GM18951 (cell line): ENCODE measurements around the gene SOCS2.

Experiments used
- POLR2A ChIP-seq: IDR thresholded peaks from 4 replicates; pipeline ENCODE4 v1.6.1; 2011; ENCODE audit warnings: mild to moderate bottlenecking; ENCODE audit not compliant: insufficient read length, insufficient read depth; ENCODE audit errors: extremely low read depth
- in situ Hi-C: fragments of 300-500 bp; cut with MboI; formaldehyde crosslinking; loops from one replicate; pipeline ENCODE4 v1.12.0; 2022; ENCODE audit warnings: low sequenced_read_pairs, mixed read lengths, inconsistent platforms; ENCODE audit not compliant: unreplicated experiment

Gene SOCS2

DNA sequence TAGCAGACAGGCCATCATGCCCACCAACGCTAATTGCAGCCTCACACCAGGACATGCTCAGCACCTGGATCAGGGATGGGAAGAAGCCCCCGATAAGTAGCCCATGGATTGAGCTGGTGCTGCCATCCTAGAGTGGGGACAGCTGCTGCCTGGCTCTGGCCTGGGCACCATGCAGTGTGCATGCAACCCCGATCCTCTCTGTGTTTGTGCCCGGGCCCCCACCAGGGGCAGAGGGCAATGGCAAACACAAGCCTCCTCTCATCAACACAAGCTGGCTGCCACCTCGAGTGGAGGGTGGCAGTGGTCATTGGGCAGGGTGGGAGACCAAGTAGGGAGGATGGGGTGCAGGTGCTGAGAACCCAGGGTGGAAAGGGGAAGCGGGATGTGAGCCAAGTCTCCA, 23.3 kb upstream of the SOCS2 start:
- in situ Hi-C loops: no loop called here

DNA sequence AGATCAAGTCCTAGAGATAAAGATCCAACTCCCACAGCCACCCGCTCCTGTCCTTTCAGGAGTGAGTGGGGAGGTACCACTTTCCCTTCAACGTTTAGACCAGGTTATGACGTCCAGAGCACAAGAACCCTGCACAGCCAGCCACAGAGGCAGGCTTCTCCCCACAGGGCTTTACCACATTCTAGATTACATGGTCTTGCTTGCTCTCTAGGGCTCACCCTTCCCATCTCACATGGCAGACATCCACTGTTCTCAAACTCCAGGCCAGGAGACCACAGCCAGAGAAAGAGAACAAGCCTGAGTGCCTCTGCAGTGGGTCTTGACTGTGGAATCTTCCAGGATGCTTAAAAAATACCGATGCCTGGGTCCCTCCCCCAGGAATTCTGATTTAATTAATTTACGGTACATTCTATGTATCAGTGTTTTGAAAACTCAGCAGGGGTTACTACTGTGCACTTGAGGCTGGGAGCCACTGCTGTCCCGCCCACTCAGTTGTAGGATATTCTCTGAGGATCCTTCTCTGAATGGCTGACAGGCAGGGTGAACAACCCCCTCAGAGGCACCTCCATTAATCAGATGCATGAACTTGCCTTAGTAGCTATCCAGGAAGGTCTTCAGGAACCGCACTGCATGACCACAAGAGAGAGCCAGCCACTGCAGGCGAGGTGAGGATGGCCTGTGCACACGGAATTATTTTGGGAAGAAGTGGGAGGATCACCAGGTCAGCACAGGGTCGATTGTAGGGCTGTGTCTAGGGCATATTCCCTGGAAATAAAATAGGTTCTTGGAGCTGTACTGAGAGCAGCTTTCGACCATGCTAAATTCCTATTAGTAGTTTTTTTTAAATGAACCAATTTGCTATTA, 21.5 kb upstream of the SOCS2 start:
- in situ Hi-C loops: loop anchor here (25.0 kb wide), 1 partner anchor 536 kb away; no protein-coding TSS in a partner anchor
- no peak for TF ChIP-seq POLR2A

More for the DNA sequence above, 23.3 kb upstream of the SOCS2 start:
- no peak for TF ChIP-seq POLR2A

DNA sequence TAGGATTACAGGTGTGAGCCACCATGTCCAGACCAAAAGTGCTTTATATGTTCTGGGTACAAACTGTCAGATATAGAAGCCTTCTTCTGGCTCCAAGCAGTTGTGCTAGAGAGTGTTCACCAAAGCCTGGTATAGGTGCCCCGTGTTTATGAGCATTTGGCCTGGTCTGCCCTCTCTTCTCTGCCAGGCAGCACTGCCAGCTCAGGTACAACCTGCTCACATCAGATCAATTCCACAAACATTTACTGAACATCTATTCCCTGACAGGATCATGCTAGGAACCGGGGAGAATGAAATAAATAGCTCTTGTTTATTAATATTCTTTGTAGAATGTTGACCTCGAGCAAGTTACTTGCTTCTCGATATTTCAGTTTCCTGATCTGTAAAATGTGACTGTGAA, 20.0 kb upstream of the SOCS2 start:
- in situ Hi-C loops: loop anchor here (25.0 kb wide), 1 partner anchor 535 kb away; no protein-coding TSS in a partner anchor
- TF ChIP-seq POLR2A: no peak

DNA sequence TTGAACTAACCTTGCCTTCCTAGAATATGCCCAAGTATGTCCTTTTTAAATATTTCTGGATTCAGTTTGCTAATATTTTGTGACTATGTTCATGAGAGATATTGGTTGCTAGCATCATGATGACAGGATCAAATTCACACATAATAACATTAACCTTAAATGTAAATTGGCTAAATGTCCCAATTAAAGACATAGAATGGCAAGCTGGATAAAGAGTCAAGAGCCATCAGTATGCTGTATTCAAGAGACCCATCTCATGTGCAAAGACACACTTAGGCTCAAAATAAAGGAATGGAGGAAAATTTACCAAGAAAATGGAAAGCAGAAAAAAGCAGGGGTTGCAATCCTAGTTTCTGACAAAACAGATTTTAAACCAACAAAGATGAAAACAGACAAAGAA, 14.6 kb upstream of the SOCS2 start:
- in situ Hi-C loops: loop anchor here (25.0 kb wide), 1 partner anchor 529 kb away; no protein-coding TSS in a partner anchor

DNA sequence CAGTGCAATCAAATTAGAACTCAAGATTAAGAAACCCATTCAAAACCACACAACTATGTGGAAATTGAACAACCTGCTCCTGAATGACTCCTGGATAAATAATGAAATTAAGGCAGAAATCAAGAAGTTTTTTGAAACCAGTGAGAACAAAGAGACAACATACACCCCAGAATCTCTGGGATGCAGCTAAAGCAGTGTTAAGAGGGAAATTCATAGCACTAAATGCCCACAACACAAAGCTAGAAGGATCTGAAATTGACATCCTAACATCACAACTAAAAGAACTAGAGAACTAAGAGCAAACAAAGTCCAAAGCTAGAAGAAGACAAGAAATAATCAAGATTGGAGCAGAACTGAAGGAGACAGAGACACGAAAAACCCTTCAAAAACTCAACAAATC, 13.8 kb upstream of the SOCS2 start:
- in situ Hi-C loops: loop anchor here (25.0 kb wide), 1 partner anchor 529 kb away; no protein-coding TSS in a partner anchor

- no peak for TF ChIP-seq POLR2A
- in situ Hi-C loops: loop anchor here (25.0 kb wide), 1 partner anchor 523 kb away; no protein-coding TSS in a partner anchor
These were observed 8.5 kb upstream of the SOCS2 start for GRCh38 chr12:93563807-93564538.

DNA sequence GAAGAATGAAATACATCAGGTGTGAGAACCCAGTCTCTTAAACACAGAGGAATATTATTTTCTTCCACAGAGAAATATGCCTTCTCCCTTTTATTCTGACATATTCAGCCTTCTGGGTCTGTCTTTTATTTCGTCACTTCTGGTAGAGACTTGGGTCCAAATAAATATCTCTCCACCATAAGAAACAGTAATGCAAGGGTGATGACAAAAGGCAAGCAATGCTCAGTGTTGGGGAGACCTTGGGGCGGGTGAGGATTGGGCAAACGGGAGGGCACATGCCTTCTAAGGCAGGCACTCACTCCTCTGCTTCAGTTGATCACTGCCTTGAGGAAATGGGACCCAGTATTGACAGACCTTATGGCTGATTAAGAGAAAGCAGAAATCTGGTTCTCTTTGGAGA, 6.7 kb upstream of the SOCS2 start:
- TF ChIP-seq POLR2A: no peak
- in situ Hi-C loops: loop anchor here (25.0 kb wide), 1 partner anchor 522 kb away; no protein-coding TSS in a partner anchor

DNA sequence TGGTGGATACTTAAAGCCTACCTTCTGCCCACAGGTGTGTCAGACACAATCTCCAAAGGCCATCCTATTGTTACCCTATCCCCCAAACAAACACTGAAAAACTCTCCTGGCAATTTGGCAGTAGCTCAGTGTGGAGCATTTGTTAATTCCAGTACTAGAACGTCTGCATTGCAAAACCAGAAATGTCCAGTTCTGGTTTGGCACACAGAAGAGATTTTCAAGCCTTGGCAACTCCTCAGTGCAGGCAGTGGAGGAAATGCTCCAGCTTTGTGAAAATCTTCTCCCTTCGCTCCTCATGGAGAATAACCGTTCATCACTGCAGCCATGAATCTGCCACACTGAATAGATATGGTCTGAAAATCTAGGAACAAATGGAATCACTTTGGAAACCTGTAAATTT, 5.3 kb upstream of the SOCS2 start:
- in situ Hi-C loops: loop anchor here (25.0 kb wide), 1 partner anchor 520 kb away; no protein-coding TSS in a partner anchor
- TF ChIP-seq POLR2A: no peak

- in situ Hi-C loops: loop anchor here (25.0 kb wide), 1 partner anchor 519 kb away; no protein-coding TSS in a partner anchor
- no peak for TF ChIP-seq POLR2A
These were observed 4.4 kb upstream of the SOCS2 start for GRCh38 chr12:93568091-93568490.

GRCh38 chr12:93569301-93569655, 3.2 kb upstream of the SOCS2 start:
- in situ Hi-C loops: loop anchor here (25.0 kb wide), 1 partner anchor 518 kb away; no protein-coding TSS in a partner anchor
- TF ChIP-seq POLR2A: no peak

- in situ Hi-C loops: loop anchor here (25.0 kb wide), 1 partner anchor 517 kb away; no protein-coding TSS in a partner anchor
- TF ChIP-seq POLR2A: no peak
These were observed 2.6 kb upstream of the SOCS2 start for GRCh38 chr12:93569656-93570551.

DNA sequence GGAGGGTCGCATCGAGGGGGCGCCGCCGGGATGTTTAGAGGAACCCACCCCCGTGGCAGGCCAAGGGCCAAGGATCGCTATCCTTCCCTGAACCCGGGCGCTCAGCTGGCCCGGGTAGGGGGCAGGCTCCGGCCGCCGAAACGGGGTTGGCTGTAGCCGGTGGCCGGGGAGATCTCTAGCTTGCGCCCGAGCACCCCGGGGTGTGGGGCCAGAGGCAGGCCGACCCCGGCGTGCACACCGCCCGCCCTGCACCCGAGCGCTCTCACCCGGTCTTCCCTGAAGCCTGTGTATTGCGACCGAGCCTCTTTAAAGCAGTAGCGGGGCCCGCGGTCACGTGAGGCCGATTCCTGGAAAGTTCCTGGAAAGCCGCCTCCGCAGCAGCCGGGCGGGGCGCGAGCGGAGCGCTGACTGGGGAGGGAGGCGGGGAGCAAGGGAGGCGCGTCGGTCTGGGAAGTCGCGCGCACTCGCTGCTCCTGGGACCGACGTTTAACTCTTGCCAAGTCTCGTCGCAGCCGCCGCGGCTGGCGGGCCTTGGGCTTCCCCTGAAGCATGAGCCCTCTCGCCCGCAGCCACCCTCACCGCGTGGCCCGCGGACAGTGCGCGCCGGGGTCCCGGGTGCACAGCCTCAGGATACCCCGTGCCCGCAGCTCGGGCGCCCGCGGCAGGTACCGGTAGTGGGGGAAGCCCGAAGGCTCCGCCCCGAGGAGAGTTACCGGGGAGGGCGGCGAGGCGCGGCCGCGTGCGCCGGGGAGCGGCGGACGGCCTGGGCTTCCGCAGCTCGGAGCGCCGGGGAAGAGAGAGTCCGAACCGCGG, 1.7 kb upstream of the SOCS2 start:
- in situ Hi-C loops: loop anchor here (25.0 kb wide), 1 partner anchor 517 kb away; no protein-coding TSS in a partner anchor
- peak; percentile 55 for TF ChIP-seq POLR2A
